K562 (cell line): Measurements from ENCODE around the gene RBM19. TPM values are rescaled to one million over a fixed set of nuclear protein-coding genes. Genes with fewer than 3 reads are reported as not detected.

Experiments
- ATAC-seq: fragments of 200-7000 bp; cut with Tn5 transposase; 3 replicates; pipeline ENCODE4 v1.9.1; 2020; ENCODE audit warnings: moderate library complexity
- BruUV-seq: library from RNA; stranded (reverse); fragments of 400-500 nt; replicated peaks from 2 replicates; lab custom pipeline; 2021; lab: Mats Ljungman, UMichigan
- CTCF ChIA-PET: fragments of 300-600 bp; formaldehyde crosslinking; extraction: SDS; loops from one replicate; lab custom pipeline; 2021; ENCODE audit warnings: low intra/inter-chr PET ratio; lab: Yijun Ruan, JAX
- POLR2A ChIA-PET: fragments of 300-600, 350-650 bp; sonication (Branson Sonifier 250); formaldehyde crosslinking; extraction: SDS; loops from one replicate; lab custom pipeline; 2021; ENCODE audit warnings: antibody characterized with exemption, inconsistent platforms; lab: Yijun Ruan, JAX
- DNase-seq, 4 experiments: peaks; one replicate each; pipeline versions ENCODE4 v3.0.0 to v3.0.0-alpha.2; 2011 to 2018; ENCODE audit warnings: low spot score in 3 of 4, mixed read lengths in 3 of 4; ENCODE audit errors: extremely low read depth in 1 of 4
- FAIRE-seq: peaks from 2 replicates; lab custom pipeline; 2011; peaks lifted over from hg19 to GRCh38; lab: Jason Lieb, UNC
- H2AFZ ChIP-seq: 2 replicates; pipeline ENCODE4 v1.6.0; 2011; ENCODE audit warnings: low read depth, low read length, control low read depth, inconsistent platforms
- H3K27ac ChIP-seq: fragments of 200-600 bp; 3 replicates; pipeline ENCODE4 v1.8.0; 2011; ENCODE audit warnings: low read depth, mild to moderate bottlenecking, control low read depth, inconsistent platforms, low read length, moderate library complexity, mixed read lengths; ENCODE audit errors: extremely low read depth
- H3K27me3 ChIP-seq, 2 experiments: fragments of 300-600 bp in 1 of 2; 2 replicates in 1 of 2; 3 replicates in 1 of 2; pipeline versions ENCODE4 v1.6.0 to v1.8.0; 2011; ENCODE audit warnings: inconsistent platforms in 2 of 2, low read length in 2 of 2, mild to moderate bottlenecking in 1 of 2, mixed read lengths in 1 of 2, moderate library complexity in 1 of 2; ENCODE audit not compliant: control insufficient read depth in 2 of 2, insufficient read depth in 2 of 2
- H3K36me3 ChIP-seq: fragments of 300-600 bp; 3 replicates; pipeline ENCODE4 v1.8.0; 2011; ENCODE audit warnings: mild to moderate bottlenecking, low read length, inconsistent platforms; ENCODE audit not compliant: control insufficient read depth, insufficient read depth
- H3K4me1 ChIP-seq, 2 experiments: fragments of 200-600 bp in 1 of 2; replicated peaks in 1 of 2; 2 replicates in 1 of 2; 3 replicates in 1 of 2; pipeline versions ENCODE4 v1.5.1 to v1.8.0; 2011; ENCODE audit warnings: inconsistent platforms in 2 of 2, low read length in 2 of 2, mild to moderate bottlenecking in 1 of 2, mixed read lengths in 1 of 2, moderate library complexity in 1 of 2; ENCODE audit not compliant: control insufficient read depth in 2 of 2, insufficient read depth in 2 of 2
- H3K4me2 ChIP-seq: 2 replicates; pipeline ENCODE4 v1.6.1; 2011; ENCODE audit warnings: low read length, control low read depth, inconsistent platforms, mixed read lengths; ENCODE audit not compliant: insufficient read depth
- H3K4me3 ChIP-seq: fragments of 200-600 bp; sonication (generic), shearing (Covaris generic); 2 replicates; pipeline ENCODE4 v1.5.1; 2016; ENCODE audit warnings: control low read depth, inconsistent platforms
- H3K79me2 ChIP-seq: fragments of 200-600 bp; 3 replicates; pipeline ENCODE4 v1.8.0; 2011; ENCODE audit warnings: low read length, inconsistent platforms; ENCODE audit not compliant: control insufficient read depth, insufficient read depth
- H3K9ac ChIP-seq, 2 experiments: 2 replicates each; pipeline versions ENCODE4 v1.6.0 to v1.6.1; 2011; ENCODE audit warnings: low read depth in 2 of 2, low read length in 2 of 2, control low read depth in 1 of 2, inconsistent platforms in 1 of 2, mild to moderate bottlenecking in 1 of 2, mixed read lengths in 1 of 2; ENCODE audit not compliant: insufficient read depth in 1 of 2
- H3K9me1 ChIP-seq: one replicate; pipeline ENCODE4 v1.6.0; 2011; ENCODE audit warnings: inconsistent platforms, mild to moderate bottlenecking, low read length, moderate library complexity; ENCODE audit not compliant: control insufficient read depth, insufficient read depth
- H3K9me3 ChIP-seq: replicated peaks from 2 replicates; pipeline ENCODE4 v1.5.1; 2011; ENCODE audit warnings: low read depth, low read length, inconsistent platforms; ENCODE audit not compliant: control insufficient read depth, insufficient read depth
- H4K20me1 ChIP-seq: replicated peaks from 2 replicates; pipeline ENCODE4 v1.6.1; 2011; ENCODE audit warnings: low read length, inconsistent platforms, mixed read lengths; ENCODE audit not compliant: control insufficient read depth, insufficient read depth
- ASH1L ChIP-seq: fragments of 450-650 bp; IDR thresholded peaks from 2 replicates; pipeline ENCODE4 v1.6.1; 2018; ENCODE audit warnings: borderline replicate concordance, mild to moderate bottlenecking, low read depth; ENCODE audit not compliant: partially characterized antibody
- CTCFL ChIP-seq: IDR thresholded peaks from 2 replicates; pipeline ENCODE4 v1.6.1; 2011; ENCODE audit warnings: borderline replicate concordance, low read depth, mild to moderate bottlenecking, moderate library complexity, low read length; ENCODE audit not compliant: insufficient read depth, poor library complexity, severe bottlenecking
- MTA1 ChIP-seq: fragments of 450-650 bp; IDR thresholded peaks from 2 replicates; pipeline ENCODE4 v1.6.1; 2017; ENCODE audit warnings: borderline replicate concordance
- PML ChIP-seq: IDR thresholded peaks from 2 replicates; pipeline ENCODE4 v1.6.1; 2012; ENCODE audit warnings: low read length, inconsistent platforms
- SAFB2 ChIP-seq: fragments of 200-400 bp; formaldehyde crosslinking; IDR thresholded peaks from 2 replicates; pipeline ENCODE4 v1.6.1; 2018; ENCODE audit warnings: borderline replicate concordance, low read length, low read depth, moderate library complexity; ENCODE audit not compliant: severe bottlenecking
- SMARCA4 ChIP-seq: fragments of 450-650 bp; IDR thresholded peaks from 2 replicates; pipeline ENCODE4 v1.6.1; 2016
- WGBS: fragments of 100-300 bp; shearing (Covaris generic); methylation state at CpG from one replicate; pipeline ENCODE4 v1.1.6; 2016; ENCODE audit warnings: low coverage, mixed read lengths; ENCODE audit not compliant: insufficient coverage; ENCODE audit errors: missing lambda C conversion rate; 5-methylcytosine and 5-hydroxymethylcytosine counted together
- in situ Hi-C: fragments of 300-500 bp; cut with MboI; formaldehyde crosslinking; loops from 4 replicates; pipeline ENCODE4 v1.15.0; 2018; ENCODE audit warnings: inconsistent platforms, mixed read lengths
- intact Hi-C: fragments of 100-400 bp; cut with micrococcal nuclease; formaldehyde crosslinking; loops from 2 replicates; pipeline ENCODE4 v1.14.2; 2022
- polyA plus RNA-seq, 8 experiments: library from polyadenylated mRNA; depleted of rRNA in 4 of 8; stranded (reverse) in 5 of 8; unstranded in 3 of 8; fragments of >200 nt; fragmentation: Nextera tagmentation in 2 of 8; fragmentation: Illumina TruSeq in 1 of 8; extraction: Ambion mirVana in 2 of 8; extraction: Trizol in 1 of 8; gene quantifications; 2 replicates each; pipeline versions ENCODE4 v1.2.1 to v1.2.3, GENCODE V29; 2011 to 2014; ENCODE audit warnings: inconsistent platforms in 1 of 8, missing spikeins in 1 of 8
- total RNA-seq, 7 experiments: library from RNA; depleted of rRNA in 6 of 7; stranded (reverse); fragments of >200 nt in 6 of 7; fragmentation: Illumina TruSeq in 2 of 7; extraction: Trizol in 2 of 7; gene quantifications; 2 replicates each; pipeline versions ENCODE4 v1.2.1 to v1.2.3, GENCODE V29; 2011 to 2021; ENCODE audit warnings: low replicate concordance in 1 of 7
- TF ChIP-seq, protein P1 (sequence below): fragments of 150-350 bp; conservative IDR thresholded peaks from 2 replicates; pipeline ENCODE4 v1.6.1; 2014; ENCODE audit warnings: low read length

RBM19 gene
- total and polyA plus RNA-seq, 9 of the 15 experiments (the other 6 are each of a cell fraction or from before 2014, with no cell fraction given) = 16.0 to 58.4 (median 37.9) TPM

- FAIRE-seq (no peak), ATAC-seq (no peak), DNase-seq (no peak)
- no peak overlapping the region for H3K4me3 ChIP-seq
- H3K9ac ChIP-seq = peak overlapping the region in 1 of 2 experiments; percentile 54; a peak in 2 of 4 replicates
- in situ Hi-C loops = no loop called here
- WGBS = 78% methylated on average over 11 of the region's 15 CpGs
- peaks cover 5 to 37% of the 10 kb centered on the region in 2 experiments; a peak in 4 of 5 replicates for H3K4me1 ChIP-seq
- H3K79me2 ChIP-seq = no peaks in the 10 kb centered on the region
- H2AFZ ChIP-seq = no peak overlapping the region
- peaks cover 7% of the 10 kb centered on the region; the same call in 1 of the 2 replicates for H4K20me1 ChIP-seq
- no TSS peak for BruUV-seq
- H3K4me2 ChIP-seq = no peak overlapping the region
- ChIA-PET CTCF (no interaction called here), POLR2A (interaction anchor here (0.6 to 1.7 kb wide), 4 partner anchors 9 to 283 kb away, joined by 3 to 8 read pairs (median 4); no protein-coding TSS in a partner anchor)
- H3K9me3 ChIP-seq = no peaks in the 10 kb centered on the region
- H3K36me3 ChIP-seq = peaks cover 16% of the 10 kb centered on the region; the same call in 2 of the 3 replicates
- peaks cover 5% of the 10 kb centered on the region for H3K9me1 ChIP-seq
- intact Hi-C loops = no loop called here
- H3K27me3 ChIP-seq = no peaks in the 10 kb centered on the region
- no peak overlapping the region for H3K27ac ChIP-seq
- TF ChIP-seq, protein P1, sequence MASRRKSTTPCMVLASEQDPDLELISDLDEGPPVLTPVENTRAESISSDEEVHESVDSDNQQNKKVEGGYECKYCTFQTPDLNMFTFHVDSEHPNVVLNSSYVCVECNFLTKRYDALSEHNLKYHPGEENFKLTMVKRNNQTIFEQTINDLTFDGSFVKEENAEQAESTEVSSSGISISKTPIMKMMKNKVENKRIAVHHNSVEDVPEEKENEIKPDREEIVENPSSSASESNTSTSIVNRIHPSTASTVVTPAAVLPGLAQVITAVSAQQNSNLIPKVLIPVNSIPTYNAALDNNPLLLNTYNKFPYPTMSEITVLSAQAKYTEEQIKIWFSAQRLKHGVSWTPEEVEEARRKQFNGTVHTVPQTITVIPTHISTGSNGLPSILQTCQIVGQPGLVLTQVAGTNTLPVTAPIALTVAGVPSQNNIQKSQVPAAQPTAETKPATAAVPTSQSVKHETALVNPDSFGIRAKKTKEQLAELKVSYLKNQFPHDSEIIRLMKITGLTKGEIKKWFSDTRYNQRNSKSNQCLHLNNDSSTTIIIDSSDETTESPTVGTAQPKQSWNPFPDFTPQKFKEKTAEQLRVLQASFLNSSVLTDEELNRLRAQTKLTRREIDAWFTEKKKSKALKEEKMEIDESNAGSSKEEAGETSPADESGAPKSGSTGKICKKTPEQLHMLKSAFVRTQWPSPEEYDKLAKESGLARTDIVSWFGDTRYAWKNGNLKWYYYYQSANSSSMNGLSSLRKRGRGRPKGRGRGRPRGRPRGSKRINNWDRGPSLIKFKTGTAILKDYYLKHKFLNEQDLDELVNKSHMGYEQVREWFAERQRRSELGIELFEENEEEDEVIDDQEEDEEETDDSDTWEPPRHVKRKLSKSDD = no peak
- TF ChIP-seq PML (no peak), ASH1L (no peak), CTCFL (no peak), MTA1 (no peak), SMARCA4 (no peak), SAFB2 (no peak)
Measured at GRCh38 chr12:113820309-113820708, 145.8 kb downstream of the RBM19 start.
